HG03378 (cell line): ENCODE measurements around the gene IRF9.

ENCODE experiments used
- ATAC-seq: cut with Tn5 transposase; IDR thresholded peaks from one replicate; pipeline ENCODE4 v1.9.1; 2021; ENCODE audit warnings: mild to moderate bottlenecking, moderate library complexity; ENCODE audit not compliant: unreplicated experiment

Gene IRF9

DNA sequence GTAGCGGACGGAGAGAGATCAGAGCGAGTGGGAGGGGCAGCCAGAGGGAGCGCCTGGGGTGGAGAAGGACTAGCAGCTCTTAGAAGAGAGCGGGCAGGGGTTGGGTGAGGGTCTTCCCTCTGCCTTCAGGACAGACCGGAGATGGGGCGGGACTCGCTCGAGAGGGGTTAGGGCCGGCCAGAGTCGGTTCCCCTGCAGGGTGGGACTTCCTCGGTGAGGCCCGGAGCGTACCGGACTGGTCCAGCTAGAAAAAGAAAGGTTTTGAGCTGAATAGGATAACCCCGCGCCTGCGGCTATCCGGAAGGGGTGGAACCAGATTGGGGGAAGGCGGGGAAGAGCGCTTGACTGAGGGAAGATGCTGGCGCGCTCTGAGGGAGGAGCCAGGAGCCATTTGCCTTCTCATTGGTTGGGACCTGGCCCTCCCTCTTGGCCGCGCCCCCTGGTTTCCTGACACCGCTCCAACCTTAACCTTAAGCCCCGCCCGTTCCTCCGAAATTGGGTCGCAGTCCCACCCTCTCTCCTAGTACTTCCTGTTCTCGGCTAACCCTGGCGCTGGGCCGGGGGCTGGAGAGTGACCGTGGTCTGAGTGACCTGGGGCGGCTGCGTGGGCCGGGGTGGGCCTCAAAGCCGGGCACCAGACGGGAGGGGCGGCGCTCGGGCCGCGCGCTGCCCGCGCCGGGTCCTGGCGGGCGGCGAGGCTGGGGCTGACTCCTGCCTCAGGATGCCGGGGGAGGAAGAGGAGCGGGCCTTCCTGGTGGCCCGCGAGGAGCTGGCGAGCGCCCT is 13.9 kb upstream of the IRF9 start, which contains the start of gene RNF31:
RNF31 (plus strand) TSS at position 521 of the 783 bp plus-strand sequence; CDS start at position 722, 201 bp downstream.
- peak; percentile 79 for ATAC-seq

DNA sequence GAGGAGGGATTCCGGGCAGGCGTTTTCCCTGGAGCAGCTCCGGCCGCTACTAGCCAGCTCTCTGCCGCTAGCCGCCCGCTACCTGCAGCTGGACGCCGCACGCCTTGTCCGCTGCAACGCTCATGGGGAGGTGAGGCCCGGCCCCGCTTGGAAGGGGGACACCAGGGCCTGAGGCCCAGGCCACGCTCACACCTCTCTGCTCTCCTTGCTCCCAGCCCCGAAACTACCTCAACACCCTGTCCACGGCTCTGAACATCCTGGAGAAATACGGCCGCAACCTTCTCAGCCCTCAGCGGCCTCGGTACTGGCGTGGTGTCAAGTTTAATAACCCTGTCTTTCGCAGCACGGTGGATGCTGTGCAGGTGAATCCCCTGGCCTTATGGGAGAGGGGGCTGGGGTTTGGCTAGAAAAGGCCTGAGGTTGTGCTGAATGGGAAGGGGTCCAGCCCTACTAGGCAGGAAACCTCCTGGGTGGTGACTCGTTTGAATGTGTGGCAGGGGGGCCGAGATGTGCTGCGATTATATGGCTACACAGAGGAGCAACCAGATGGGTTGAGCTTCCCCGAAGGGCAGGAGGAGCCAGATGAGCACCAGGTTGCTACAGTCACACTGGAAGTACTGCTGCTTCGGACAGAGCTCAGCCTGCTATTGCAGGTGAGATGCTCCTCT is 13.2 kb upstream of the IRF9 start:
- ATAC-seq, result no peak

DNA sequence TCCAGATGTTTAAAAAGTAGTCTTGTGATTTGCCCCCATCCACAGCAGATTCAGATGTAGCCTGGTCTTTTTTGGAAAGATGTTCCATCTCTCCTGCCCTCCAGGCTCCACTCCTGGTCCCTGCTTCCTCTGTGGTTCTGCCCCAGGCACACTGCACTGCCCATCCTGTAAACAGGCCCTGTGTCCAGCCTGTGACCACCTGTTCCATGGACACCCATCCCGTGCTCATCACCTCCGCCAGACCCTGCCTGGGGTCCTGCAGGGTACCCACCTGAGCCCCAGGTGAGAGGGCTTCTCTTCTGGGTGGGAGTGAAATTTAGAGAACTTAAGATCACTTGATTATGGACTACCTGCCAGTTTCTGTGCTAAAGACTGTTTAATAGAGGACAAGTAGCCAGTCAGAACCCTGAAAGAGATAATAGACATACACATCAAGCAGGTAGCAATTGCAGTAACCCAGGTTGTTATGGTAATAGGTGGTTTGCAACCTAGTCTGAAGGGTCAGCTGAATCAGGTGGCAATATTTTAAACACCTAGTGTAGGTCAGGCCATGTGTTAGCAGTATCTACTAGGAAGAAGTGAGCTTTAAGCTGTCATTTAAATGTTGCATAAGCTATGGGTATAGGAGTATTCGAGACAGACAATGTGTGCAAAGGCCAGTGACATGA is 11.6 kb upstream of the IRF9 start:
- ATAC-seq, result no peak

DNA sequence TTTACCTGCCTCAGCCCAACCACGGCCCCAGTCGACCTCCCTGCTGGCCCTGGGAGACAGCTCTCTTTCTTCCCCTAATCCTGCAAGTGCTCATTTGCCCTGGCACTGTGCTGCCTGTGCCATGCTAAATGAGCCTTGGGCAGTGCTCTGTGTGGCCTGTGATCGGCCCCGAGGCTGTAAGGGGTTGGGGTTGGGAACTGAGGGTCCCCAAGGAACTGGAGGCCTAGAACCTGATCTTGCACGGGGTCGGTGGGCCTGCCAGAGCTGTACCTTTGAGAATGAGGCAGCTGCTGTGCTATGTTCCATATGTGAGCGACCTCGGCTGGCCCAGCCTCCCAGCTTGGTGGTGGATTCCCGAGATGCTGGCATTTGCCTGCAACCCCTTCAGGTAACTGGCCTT is 11.0 kb upstream of the IRF9 start:
- ATAC-seq, result no peak

DNA sequence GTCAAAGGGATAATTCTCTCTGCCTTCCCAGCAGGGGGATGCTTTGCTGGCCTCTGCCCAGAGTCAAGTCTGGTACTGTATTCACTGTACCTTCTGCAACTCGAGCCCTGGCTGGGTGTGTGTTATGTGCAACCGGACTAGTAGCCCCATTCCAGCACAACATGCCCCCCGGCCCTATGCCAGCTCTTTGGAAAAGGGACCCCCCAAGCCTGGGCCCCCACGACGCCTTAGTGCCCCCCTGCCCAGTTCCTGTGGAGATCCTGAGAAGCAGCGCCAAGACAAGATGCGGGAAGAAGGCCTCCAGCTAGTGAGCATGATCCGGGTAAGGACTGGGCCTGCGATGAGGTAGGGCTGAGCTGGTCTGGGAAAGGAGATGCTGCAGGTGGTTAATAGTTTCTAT is 10.5 kb upstream of the IRF9 start:
- no peak for ATAC-seq

DNA sequence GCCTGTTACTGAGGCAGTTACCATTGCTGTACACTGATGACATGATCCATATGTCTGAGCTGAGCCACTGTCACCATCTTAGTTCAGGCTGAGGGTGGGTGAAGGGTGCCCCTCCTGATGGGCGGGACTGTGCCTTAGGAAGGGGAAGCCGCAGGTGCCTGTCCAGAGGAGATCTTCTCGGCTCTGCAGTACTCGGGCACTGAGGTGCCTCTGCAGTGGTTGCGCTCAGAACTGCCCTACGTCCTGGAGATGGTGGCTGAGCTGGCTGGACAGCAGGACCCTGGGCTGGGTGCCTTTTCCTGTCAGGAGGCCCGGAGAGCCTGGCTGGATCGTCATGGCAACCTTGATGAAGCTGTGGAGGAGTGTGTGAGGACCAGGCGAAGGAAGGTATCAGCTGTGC is 10.1 kb upstream of the IRF9 start:
- no peak for ATAC-seq

DNA sequence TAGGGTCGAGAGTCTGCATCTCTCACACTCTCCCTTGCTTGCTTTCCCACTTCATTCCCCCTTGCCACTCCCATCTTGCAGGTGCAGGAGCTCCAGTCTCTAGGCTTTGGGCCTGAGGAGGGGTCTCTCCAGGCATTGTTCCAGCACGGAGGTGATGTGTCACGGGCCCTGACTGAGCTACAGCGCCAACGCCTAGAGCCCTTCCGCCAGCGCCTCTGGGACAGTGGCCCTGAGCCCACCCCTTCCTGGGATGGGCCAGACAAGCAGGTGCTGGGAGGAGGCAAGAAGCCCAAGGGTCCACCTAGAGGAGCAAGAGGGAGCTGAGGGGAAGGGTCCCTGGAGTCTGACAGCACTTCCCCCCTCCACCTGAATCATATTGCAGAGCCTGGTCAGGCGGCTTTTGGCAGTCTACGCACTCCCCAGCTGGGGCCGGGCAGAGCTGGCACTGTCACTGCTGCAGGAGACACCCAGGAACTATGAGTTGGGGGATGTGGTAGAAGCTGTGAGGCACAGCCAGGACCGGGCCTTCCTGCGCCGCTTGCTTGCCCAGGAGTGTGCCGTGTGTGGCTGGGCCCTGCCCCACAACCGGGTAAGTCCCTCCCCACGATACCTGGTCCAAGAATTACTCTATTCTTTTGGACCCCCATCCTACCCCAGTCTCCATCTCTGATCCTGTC is 9.5 kb upstream of the IRF9 start:
- no peak for ATAC-seq

DNA sequence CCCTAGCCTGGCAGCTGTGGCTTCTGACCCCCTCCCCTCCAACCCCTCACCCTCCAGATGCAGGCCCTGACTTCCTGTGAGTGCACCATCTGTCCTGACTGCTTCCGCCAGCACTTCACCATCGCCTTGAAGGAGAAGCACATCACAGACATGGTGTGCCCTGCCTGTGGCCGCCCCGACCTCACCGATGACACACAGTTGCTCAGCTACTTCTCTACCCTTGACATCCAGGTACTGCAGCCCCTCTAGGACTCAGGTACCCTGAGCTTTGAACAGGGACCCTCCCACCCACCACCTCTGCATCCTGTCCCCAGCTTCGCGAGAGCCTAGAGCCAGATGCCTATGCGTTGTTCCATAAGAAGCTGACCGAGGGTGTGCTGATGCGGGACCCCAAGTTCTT is 6.0 kb upstream of the IRF9 start:
- no peak for ATAC-seq

DNA sequence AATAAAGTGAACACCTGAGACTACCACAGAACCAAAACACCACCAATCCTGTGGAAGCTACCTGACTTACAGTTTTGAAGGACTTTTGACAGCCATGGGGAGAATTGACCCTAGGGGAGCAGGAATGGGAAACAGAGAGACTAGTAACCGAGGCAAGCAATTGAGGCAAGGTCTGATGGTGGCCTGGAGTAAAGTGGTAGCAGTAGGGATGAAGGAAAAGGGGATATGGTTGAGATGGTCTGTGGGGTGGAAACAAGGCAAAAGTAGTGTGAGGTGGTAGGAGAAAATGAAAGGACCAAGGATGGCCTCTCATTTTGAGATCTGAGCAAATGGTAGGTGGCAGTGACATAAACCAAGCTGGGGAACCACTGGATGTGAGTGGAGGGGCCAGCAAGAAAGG is 4.2 kb upstream of the IRF9 start:
- no peak for ATAC-seq

DNA sequence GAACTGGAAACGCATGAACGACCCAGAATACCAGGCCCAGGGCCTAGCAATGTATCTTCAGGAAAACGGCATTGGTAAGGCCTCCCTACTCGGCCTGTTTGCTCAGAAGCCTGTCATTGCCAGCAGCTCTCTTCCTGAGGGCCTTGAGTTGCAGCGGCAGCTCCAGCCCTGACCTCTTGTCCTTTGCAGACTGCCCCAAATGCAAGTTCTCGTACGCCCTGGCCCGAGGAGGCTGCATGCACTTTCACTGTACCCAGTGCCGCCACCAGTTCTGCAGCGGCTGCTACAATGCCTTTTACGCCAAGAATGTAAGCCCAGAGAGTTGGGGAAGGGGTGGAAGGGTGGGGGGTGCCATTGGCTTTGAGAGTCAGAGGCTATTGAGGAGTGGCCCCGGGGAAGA is 3.7 kb upstream of the IRF9 start:
- ATAC-seq, result no peak

DNA sequence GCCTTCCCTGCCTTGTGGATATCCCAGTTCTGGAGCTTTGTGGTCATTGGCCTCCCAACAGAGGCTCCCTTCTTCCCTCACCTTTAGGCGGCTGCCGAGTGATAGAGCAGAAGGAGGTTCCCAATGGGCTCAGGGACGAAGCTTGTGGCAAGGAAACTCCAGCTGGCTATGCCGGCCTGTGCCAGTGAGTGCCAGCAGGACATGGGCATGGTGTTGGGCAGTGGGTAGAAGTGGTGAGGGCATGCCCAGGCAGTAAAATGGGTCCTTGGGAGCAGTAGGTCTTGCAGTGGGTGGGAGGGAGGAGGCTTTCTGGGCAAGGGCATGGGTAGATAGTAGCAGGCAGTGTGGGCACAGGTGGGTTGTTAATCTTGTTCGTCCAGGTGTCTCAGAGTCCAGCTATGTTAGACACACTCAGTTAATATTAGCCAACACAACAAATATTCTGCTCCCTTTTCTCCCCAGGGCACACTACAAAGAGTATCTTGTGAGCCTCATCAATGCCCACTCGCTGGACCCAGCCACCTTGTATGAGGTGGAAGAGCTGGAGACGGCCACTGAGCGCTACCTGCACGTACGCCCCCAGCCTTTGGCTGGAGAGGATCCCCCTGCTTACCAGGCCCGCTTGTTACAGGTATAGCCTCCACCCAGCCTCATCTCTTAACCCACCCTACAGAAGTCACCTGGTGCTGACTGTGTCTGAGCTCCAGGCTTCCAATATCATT is 1.1 kb upstream of the IRF9 start:
- no peak for ATAC-seq

DNA sequence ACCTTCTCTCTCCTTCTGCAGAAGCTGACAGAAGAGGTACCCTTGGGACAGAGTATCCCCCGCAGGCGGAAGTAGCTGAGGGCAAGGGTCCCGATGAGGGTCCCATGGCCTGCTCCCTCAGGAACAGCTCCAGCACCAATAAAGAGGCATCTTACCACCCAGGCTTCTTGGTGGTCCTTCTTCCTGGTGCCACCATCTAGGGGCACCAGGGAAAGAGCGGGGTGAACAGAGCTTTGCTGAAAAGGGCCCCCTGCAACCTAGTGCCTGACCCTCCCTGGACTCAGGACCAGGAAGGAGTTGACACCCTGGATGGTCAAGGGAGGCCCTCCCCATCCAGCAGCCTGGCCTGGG is 591 bp upstream of the IRF9 start:
- ATAC-seq, result no peak

DNA sequence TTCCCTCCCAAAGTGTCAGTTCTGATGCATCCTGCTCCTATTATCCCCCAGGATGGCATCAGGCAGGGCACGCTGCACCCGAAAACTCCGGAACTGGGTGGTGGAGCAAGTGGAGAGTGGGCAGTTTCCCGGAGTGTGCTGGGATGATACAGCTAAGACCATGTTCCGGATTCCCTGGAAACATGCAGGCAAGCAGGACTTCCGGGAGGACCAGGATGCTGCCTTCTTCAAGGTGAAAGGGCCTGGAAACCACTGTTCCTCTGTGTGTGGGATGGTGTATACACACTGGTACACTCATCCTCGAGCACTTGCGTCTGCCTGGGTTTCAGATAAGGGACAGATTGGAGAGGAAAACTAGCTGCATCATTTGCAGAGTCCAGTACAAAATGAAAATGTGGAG is 1.0 kb downstream of the IRF9 start:
- ATAC-seq, result no peak

DNA sequence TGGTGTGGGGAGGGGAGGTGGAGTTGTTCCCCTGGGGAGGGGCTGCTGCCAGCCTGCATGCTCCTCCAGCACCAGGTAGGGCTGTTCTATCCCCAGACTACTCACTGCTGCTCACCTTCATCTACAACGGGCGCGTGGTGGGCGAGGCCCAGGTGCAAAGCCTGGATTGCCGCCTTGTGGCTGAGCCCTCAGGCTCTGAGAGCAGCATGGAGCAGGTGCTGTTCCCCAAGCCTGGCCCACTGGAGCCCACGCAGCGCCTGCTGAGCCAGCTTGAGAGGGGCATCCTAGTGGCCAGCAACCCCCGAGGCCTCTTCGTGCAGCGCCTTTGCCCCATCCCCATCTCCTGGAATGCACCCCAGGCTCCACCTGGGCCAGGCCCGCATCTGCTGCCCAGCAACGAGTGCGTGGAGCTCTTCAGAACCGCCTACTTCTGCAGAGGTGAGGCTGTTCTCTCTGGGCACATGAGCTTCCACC is 3.5 kb downstream of the IRF9 start:
- no peak for ATAC-seq

DNA sequence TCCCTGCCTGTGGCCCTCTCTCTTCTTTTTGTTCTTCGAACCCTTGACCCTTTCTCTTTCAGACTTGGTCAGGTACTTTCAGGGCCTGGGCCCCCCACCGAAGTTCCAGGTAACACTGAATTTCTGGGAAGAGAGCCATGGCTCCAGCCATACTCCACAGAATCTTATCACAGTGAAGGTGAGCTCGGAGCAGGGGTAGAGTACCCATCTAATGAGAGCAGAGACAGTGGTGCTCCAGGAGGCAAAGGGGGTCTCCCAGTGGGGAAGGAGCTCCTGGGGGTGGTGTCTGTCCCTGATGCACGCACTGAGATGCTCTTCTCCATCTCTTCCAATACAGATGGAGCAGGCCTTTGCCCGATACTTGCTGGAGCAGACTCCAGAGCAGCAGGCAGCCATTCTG is 4.7 kb downstream of the IRF9 start:
- no peak for ATAC-seq

DNA sequence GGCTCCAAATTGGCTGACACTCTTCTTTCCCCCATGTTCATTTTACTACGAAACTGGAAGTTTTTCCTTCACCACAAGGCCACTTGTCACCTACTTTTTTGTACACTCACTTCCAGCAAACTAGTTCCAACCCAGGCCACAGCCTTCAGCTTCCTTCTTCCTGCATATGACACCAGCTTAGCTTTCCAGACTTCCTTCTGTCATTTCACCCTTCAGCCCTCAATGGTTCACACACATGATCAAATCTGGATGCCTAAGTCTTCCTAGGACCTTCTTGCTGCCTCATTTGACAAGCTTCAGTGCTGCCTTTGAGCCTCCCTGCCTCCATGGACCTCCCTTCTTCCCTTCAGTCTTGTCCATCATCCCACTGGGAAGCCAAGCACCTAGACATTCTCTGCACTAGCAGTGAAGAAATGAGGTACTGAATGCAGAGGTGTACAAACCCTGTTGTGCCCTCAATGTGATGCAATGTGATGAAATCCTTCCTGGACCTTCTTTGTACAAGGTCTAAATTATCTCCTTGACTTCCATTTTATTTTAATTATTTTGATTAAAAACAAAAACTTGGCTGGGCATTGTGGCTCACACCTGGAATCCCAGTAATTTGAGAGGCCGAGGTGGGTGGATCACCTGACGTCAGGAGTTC is 6.5 kb downstream of the IRF9 start:
- ATAC-seq, result no peak

DNA sequence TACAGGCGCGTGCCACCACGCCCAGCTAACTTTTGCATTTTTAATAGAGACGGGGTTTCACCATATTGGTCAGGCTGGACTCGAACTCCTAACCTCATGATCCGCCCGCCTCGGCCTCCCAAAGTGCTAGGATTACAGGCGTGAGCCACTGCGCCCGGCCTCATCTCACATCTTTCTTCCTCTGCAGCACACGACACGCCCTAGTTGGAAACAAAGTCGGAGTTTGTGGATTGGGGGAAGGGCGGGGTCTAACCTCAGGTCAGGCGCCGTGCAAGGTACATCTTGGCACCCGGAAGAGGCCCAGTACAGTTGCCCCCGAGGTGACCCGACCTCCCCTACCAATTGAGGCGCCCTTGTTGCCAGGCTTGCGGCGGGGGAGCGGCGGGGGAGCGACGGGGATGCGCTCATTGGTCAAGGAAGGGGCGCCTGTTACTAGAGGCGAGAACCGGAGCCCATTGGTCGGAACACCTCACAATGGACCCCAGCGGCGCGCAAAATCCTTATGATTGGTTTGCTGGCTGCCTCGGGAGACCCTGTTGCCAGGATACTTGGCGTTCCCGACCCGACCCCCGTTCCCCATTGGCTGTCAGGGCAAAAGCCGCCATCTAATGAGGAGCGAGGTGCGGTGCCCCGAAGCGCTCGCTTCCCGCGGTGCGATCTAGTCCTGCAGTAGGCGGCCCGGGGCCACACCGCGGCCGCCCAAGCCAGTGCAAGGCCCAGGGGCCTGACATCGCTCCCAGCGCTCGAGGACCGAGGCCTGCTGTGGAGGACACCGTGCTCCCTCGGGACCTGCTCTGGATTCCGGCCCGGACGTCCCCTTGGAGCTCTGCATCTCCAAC is 10.6 kb downstream of the IRF9 start, which contains the start of gene REC8:
REC8 (plus strand) TSS at position 659 of the 839 bp plus-strand sequence. CDS start 473 bp downstream, outside the sequence.
- ATAC-seq, result peak; percentile 75

DNA sequence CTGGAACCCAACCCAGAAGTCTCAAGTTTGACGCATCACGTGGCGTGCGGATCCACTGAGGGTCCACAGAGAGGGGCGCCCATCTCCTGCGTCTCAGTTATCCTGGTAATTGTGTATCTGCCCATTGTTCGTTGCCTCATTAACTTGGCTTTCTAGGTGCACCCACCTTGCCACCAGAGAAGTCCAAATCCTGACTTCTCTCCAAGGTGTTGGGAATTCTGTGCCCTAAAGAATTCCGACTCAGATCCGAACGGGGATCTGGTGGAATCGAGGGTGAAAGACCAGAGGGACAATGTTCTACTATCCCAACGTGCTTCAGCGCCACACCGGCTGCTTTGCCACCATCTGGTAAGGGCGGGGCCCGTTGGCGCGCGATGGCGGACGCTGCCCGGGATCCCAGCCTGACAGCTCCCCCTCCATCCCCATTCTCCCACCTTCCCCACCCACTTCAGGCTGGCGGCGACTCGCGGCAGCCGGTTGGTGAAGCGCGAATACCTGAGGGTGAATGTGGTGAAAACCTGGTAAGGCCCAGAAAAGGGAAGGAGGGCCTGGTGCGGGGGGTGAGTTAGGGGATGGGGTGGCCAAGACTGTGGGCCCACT is 11.3 kb downstream of the IRF9 start:
- no peak for ATAC-seq

DNA sequence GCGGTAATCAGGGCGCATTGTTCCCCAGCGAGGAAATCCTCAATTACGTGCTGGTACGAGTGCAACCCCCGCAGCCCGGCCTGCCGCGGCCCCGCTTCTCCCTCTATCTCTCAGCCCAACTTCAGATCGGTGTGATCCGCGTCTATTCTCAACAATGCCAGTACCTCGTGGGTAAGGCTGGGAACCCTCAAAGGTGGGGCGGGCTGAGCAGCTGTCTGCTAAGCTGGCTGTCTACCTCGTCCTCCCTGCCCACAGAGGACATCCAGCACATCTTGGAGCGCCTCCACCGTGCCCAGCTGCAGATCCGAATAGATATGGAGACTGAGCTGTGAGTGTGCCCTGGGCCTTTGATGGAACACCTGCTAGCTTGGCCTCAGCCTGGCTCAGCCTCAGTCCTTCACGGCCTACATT is 11.8 kb downstream of the IRF9 start:
- no peak for ATAC-seq
